BE2C (cell line): Measurements from ENCODE around the gene FAM13A.

Experiments used
- DNase-seq: peaks from one replicate; pipeline ENCODE4 v3.0.0-alpha.2; 2020
- H3K27me3 ChIP-seq: fragments of 250-450 bp; sonication (Bioruptor Pico); 2 replicates; pipeline ENCODE4 v1.5.1; 2020; ENCODE audit warnings: mild to moderate bottlenecking
- H3K36me3 ChIP-seq: fragments of 250-450 bp; sonication (Bioruptor Pico); 2 replicates; pipeline ENCODE4 v1.5.1; 2020; ENCODE audit warnings: mild to moderate bottlenecking
- H3K4me1 ChIP-seq: fragments of 250-450 bp; sonication (Bioruptor Pico); 2 replicates; pipeline ENCODE4 v1.5.1; 2020
- H3K4me3 ChIP-seq: 2 replicates; pipeline ENCODE4 v1.5.1; 2011; ENCODE audit warnings: low read depth, low read length
- H3K9me3 ChIP-seq: fragments of 250-450 bp; sonication (Bioruptor Pico); 2 replicates; pipeline ENCODE4 v1.5.1; 2020
- CTCF ChIP-seq: IDR thresholded peaks from 2 replicates; pipeline ENCODE4 v1.5.1; 2012; ENCODE audit warnings: mild to moderate bottlenecking, low read depth, low read length

The FAM13A gene

DNA sequence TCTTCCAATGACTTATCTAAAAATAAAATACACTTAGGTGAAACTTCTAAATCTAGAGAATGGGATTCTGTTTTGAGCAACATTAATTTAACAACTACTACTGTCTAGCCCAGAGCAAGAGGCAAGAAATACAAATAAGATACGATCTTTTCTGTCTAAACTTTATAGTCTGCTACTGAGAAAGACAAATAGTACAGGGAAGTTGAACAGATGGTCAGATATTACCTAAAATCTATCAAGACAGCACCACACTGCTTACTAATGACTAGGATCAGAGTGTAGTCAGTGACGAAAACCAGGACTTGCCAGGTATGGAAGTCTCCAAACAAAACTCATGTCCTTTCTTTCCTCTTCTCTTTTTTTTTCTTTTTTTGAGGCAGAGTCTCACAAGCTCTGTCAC is 7.1 kb downstream of the FAM13A start:
- no peak for DNase-seq
- no peaks in the 10 kb centered on the region for H3K9me3 ChIP-seq
- H3K4me1 ChIP-seq = no peaks in the 10 kb centered on the region; the same call in 1 of the 2 replicates
- no peaks in the 10 kb centered on the region for H3K36me3 ChIP-seq
- H3K27me3 ChIP-seq = no peaks in the 10 kb centered on the region
- no peak for TF ChIP-seq CTCF
- no peak overlapping the region for H3K4me3 ChIP-seq

DNA sequence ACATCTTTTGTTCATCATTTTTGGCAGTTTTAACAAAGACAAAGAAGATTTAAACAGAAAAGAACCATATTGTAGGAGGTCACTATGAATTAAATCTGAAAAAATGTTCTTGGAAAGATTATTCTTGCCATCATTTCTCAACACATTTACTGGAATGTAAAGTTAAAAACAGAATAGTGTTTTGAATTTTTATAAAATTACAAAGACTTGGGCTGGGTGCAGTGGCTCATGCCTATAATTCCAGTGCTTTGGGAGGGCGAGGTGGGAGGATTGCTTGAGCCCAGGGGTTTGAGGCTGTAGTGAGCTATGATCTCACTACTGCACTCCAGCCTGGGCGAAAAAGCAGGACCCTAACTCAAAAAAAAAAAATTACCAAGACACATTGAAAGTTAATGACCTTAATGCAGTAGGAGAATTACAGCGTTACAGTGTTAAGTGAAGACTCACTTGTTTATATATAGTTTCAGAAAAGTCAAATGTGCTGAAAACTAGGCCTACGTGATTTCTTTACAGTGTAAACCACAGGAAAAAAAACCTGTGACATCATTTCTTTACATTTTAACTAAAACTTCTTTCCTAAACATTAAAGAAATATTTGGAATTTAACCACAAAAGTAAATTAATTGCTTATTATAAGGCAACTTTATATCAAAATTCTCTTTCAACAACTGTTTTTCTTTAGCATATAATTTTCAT is 7.9 kb downstream of the FAM13A start:
- DNase-seq = no peak
- Histone ChIP-seq H3K4me3 (no peak overlapping the region), H3K4me1 (no peaks in the 10 kb centered on the region), H3K27me3 (no peaks in the 10 kb centered on the region), H3K36me3 (no peaks in the 10 kb centered on the region), H3K9me3 (no peaks in the 10 kb centered on the region; the same call in 1 of the 2 replicates)
- no peak for TF ChIP-seq CTCF

DNA sequence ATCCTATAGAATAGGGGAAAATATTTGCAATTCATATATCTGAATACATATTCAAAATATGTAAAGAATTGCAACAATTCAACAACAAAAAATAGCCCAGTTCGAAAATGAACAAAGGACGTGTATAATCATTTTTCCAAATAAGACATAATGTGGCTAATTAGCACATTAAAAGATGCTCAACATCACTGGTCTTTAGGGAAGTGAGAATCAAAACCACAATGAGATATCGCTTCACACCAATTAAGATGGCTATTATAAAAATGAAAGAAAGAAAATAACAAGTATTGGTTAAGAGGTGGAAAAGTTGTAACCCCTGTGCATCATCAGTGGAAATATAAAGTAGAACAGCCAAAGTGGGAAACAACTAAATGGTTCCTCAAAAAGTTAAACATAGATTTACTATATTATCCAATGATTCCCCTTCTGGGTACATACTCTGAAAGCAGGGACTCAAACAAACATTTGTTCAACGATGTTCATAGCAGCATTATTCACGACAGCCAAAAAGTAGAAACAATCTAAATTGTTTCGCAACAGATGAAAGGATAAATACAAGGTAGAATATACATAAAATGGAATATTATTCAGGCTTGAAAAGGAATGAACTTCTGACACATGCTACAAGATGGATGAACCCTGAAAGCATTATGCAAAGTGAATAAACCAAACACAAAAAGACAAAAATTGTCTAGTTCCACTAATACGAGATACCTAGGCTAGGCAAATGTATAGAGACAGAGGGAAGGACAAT is 12.7 kb downstream of the FAM13A start:
- no peaks in the 10 kb centered on the region for H3K27me3 ChIP-seq
- peaks cover 3% of the 10 kb centered on the region; the same call in 1 of the 2 replicates for H3K36me3 ChIP-seq
- H3K4me1 ChIP-seq = no peaks in the 10 kb centered on the region
- H3K4me3 ChIP-seq = no peak overlapping the region
- no peak for DNase-seq
- H3K9me3 ChIP-seq = no peaks in the 10 kb centered on the region; the same call in 1 of the 2 replicates
- no peak for TF ChIP-seq CTCF

- Histone ChIP-seq H3K9me3 (no peaks in the 10 kb centered on the region; the same call in 1 of the 2 replicates), H3K36me3 (peaks cover 3% of the 10 kb centered on the region; the same call in 1 of the 2 replicates), H3K4me1 (no peaks in the 10 kb centered on the region), H3K27me3 (no peaks in the 10 kb centered on the region), H3K4me3 (no peak overlapping the region)
- DNase-seq = no peak
- TF ChIP-seq CTCF = no peak
Observed at GRCh38 chr4:89042055-89042454, 14.9 kb downstream of the FAM13A start.

GRCh38 chr4:89039730-89040338 is 17.2 kb downstream of the FAM13A start:
- no peak for TF ChIP-seq CTCF
- DNase-seq = no peak
- Histone ChIP-seq H3K9me3 (peaks cover 2% of the 10 kb centered on the region; the same call in 1 of the 2 replicates), H3K27me3 (no peaks in the 10 kb centered on the region), H3K4me1 (no peaks in the 10 kb centered on the region), H3K36me3 (peaks cover 3% of the 10 kb centered on the region; the same call in 1 of the 2 replicates), H3K4me3 (no peak overlapping the region)
